Gastroesophageal sphincter (tissue), 4 donors: ENCODE results near the gene KCNA1. TPM values are rescaled to one million over a fixed set of nuclear protein-coding genes. Genes with fewer than 3 reads are reported as not detected.

Source experiments
- ATAC-seq: fragments of 150-250 bp; one replicate; pipeline ENCODE4 v1.9.1; 2016; ENCODE audit warnings: mild to moderate bottlenecking, moderate library complexity
- H3K27ac ChIP-seq, 4 donors: fragments of 200-600 bp; sonication (generic) in 3 of 4; 1 replicate in 3 of 4; 2 replicates in 1 of 4; pipeline ENCODE4 v1.5.1; 2016 to 2019
- H3K27me3 ChIP-seq: fragments of 200-600 bp; sonication (generic); one replicate; pipeline ENCODE4 v1.5.1; 2019
- H3K36me3 ChIP-seq, 2 donors: fragments of 200-600 bp; sonication (generic); one replicate each; pipeline ENCODE4 v1.5.1; 2019; ENCODE audit warnings: control low read depth in 1 of 2
- H3K4me1 ChIP-seq, 3 donors: fragments of 200-600 bp; sonication (generic); 1 replicate in 2 of 3; 2 replicates in 1 of 3; pipeline ENCODE4 v1.5.1; 2016 to 2019; ENCODE audit warnings: control low read depth in 2 of 3
- H3K4me3 ChIP-seq, 2 donors: fragments of 200-600 bp; sonication (generic); one replicate each; pipeline ENCODE4 v1.5.1; 2019; ENCODE audit warnings: mild to moderate bottlenecking in 1 of 2, moderate library complexity in 1 of 2
- H3K9me3 ChIP-seq, 3 donors: fragments of 200-600 bp; sonication (generic); one replicate each; pipeline ENCODE4 v1.5.1; 2017 to 2019; ENCODE audit warnings: control low read depth in 2 of 3
- CTCF ChIP-seq, 4 experiments: fragments of 200-600 bp in 2 of 4; fragments of 450-650 bp in 2 of 4; sonication (generic) in 1 of 4; IDR thresholded peaks; one replicate each; pipeline ENCODE4 v1.5.1; 2017 to 2019; ENCODE audit warnings: antibody characterized with exemption in 4 of 4, mild to moderate bottlenecking in 2 of 4, moderate library complexity in 2 of 4
- EP300 ChIP-seq: sonication (generic); formaldehyde crosslinking; IDR thresholded peaks from one replicate; pipeline ENCODE4 v1.6.1; 2017; ENCODE audit warnings: antibody characterized with exemption, mild to moderate bottlenecking
- POLR2A ChIP-seq, 2 donors: fragments of 450-650 bp; IDR thresholded peaks; one replicate each; pipeline ENCODE4 v1.6.1; 2017; ENCODE audit warnings: antibody characterized with exemption in 2 of 2, mild to moderate bottlenecking in 2 of 2, moderate library complexity in 1 of 2
- POLR2AphosphoS5 ChIP-seq: sonication (generic); formaldehyde crosslinking; IDR thresholded peaks from one replicate; pipeline ENCODE4 v1.6.1; 2017; ENCODE audit warnings: antibody characterized with exemption
- WGBS, 2 donors: methylation state at CpG; one replicate each; pipeline ENCODE4 v1.1.5; 2018; ENCODE audit warnings: low coverage in 1 of 2; 5-methylcytosine and 5-hydroxymethylcytosine counted together
- total RNA-seq, 4 donors: library from RNA; depleted of rRNA; stranded (reverse); fragments of >200 nt; gene quantifications; one replicate each; pipeline ENCODE4 v1.1.0, GENCODE V29; 2016

KCNA1 gene
- total RNA-seq, 4 donors from 2014 or later: 0.08 to 0.13 TPM; not detected in 2

GRCh38 chr12:4951601-4952000, 41.9 kb downstream of the KCNA1 start:
- Histone ChIP-seq H3K27me3 (peaks cover 60% of the 10 kb centered on the region), H3K4me3 (no peak overlapping the region), H3K27ac (no peak overlapping the region), H3K4me1 (no peaks in the 10 kb centered on the region), H3K9me3 (no peaks in the 10 kb centered on the region), H3K36me3 (no peaks in the 10 kb centered on the region)
- no peak for TF ChIP-seq POLR2AphosphoS5
- TF ChIP-seq POLR2A (IDR thresholded peaks at IDR 0.05): no peak
- no peak for TF ChIP-seq EP300
- no peak for TF ChIP-seq CTCF (IDR thresholded peaks at IDR 0.05)
- WGBS, 2 donors: no CpG with 5 or more reads among the region's 3 CpGs
- no peak for ATAC-seq

GRCh38 chr12:4954621-4955354, 45.1 kb downstream of the KCNA1 start:
- Histone ChIP-seq H3K27ac (no peak overlapping the region), H3K27me3 (peaks cover 38% of the 10 kb centered on the region), H3K9me3 (no peaks in the 10 kb centered on the region), H3K36me3 (no peaks in the 10 kb centered on the region), H3K4me1 (peaks cover 0 to 4% (median 0%) of the 10 kb centered on the region in 3 donors), H3K4me3 (no peak overlapping the region)
- ATAC-seq: no peak
- 71 to 75% methylated on average over 4 to 9 of the region's 10 CpGs for WGBS, 2 donors
- TF ChIP-seq EP300: no peak
- TF ChIP-seq POLR2A (IDR thresholded peaks at IDR 0.05): no peak
- no peak for TF ChIP-seq CTCF (IDR thresholded peaks at IDR 0.05)
- TF ChIP-seq POLR2AphosphoS5: no peak

GRCh38 chr12:4956054-4956453, 46.3 kb downstream of the KCNA1 start:
- no peak for TF ChIP-seq EP300
- no peaks in the 10 kb centered on the region for H3K36me3 ChIP-seq
- no peak for ATAC-seq
- no peak overlapping the region for H3K27ac ChIP-seq
- peaks cover 25% of the 10 kb centered on the region for H3K27me3 ChIP-seq
- peaks cover 0 to 9% (median 0%) of the 10 kb centered on the region in 3 donors for H3K4me1 ChIP-seq
- H3K9me3 ChIP-seq: no peaks in the 10 kb centered on the region
- WGBS, 2 donors: 10 to 29% methylated on average over 2 of the region's 2 CpGs
- H3K4me3 ChIP-seq: no peak overlapping the region

- Histone ChIP-seq H3K4me1 (peaks cover 0 to 9% (median 0%) of the 10 kb centered on the region in 3 donors), H3K27me3 (peaks cover 23% of the 10 kb centered on the region), H3K9me3 (no peaks in the 10 kb centered on the region), H3K27ac (no peak overlapping the region), H3K36me3 (no peaks in the 10 kb centered on the region), H3K4me3 (no peak overlapping the region)
- 83 to 97% methylated on average over 7 to 8 of the region's 11 CpGs for WGBS, 2 donors
- ATAC-seq: no peak
- TF ChIP-seq POLR2A (IDR thresholded peaks at IDR 0.05) (no peak), POLR2AphosphoS5 (no peak), EP300 (no peak), CTCF (IDR thresholded peaks at IDR 0.05) (no peak)
These were observed 47.3 kb downstream of the KCNA1 start for GRCh38 chr12:4956968-4957367.

DNA sequence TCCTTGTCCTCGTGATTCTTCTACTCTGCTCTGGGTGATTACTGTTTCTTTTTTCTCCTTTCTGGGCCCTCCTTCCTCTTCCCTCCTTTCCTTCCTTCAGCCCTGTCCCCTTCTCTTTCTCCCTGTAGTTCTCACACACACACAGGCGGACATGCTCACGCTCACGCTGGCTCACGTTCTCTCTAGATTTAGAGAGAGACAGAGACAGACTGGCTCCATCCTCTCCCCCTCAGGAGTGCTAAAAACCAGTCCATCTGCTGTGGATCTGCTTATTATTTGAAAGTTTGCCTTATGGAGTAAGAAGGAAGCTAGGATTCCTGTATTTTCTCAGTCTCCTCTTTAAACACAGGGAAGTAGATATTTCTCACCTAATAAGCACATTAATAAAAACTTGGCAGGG, 48.1 kb downstream of the KCNA1 start:
- no peak for TF ChIP-seq CTCF (IDR thresholded peaks at IDR 0.05)
- no peak for TF ChIP-seq POLR2A (IDR thresholded peaks at IDR 0.05)
- TF ChIP-seq POLR2AphosphoS5: no peak
- TF ChIP-seq EP300: no peak
- H3K27ac ChIP-seq: no peak overlapping the region
- H3K27me3 ChIP-seq: peaks cover 23% of the 10 kb centered on the region
- whole genome bisulfite sequencing, 2 donors: 81 to 85% methylated on average over 4 to 5 of the region's 5 CpGs
- no peak for ATAC-seq
- no peaks in the 10 kb centered on the region for H3K9me3 ChIP-seq
- no peaks in the 10 kb centered on the region for H3K36me3 ChIP-seq
- H3K4me1 ChIP-seq: peaks cover 0 to 9% (median 0%) of the 10 kb centered on the region in 3 donors
- H3K4me3 ChIP-seq: no peak overlapping the region
